Measurements from ENCODE around the gene PLEKHM3. TPM values are rescaled to one million over a fixed set of nuclear protein-coding genes. Genes with fewer than 3 reads are reported as not detected.

The PLEKHM3 gene
- total and polyA plus RNA-seq, 2 of the 4 experiments (the other 2 are of a cell fraction): 2.4 to 11.3 TPM

DNA sequence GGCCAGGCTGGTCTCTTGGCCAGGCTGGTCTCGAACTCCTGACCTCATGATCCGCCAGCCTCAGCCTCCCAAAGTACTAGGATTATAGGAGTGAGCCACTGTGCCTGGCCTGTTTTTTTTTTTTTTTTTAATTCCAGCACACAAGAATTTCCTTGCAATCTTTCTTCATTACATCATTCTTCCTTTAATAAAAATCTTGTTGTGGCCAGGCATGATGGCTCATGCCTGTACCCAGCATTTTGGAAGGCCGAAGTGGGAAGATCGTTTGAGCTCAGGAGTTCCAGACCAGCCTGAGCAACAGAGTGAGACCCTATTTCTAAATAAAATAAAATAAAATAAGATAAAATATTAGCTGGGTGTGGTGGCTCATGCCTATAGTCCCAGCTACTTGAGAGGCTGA, 21.4 kb upstream of the PLEKHM3 start:
- Histone ChIP-seq H2BK20ac (ENCODE audit: low read depth, low read length) (no peak overlapping the region), H3K23ac (ENCODE audit: low read depth, low read length) (no peak overlapping the region), H3K27ac (ENCODE audit: insufficient read depth, low read length) (no peak overlapping the region), H3K9ac (ENCODE audit: low read depth, low read length) (no peak overlapping the region), H3K9me1 (ENCODE audit: insufficient read depth, low read length) (no peaks in the 10 kb centered on the region), H3K14ac (replicated peaks; ENCODE audit: low read depth, low read length) (no peak overlapping the region), H3K9me3 (ENCODE audit: control insufficient read depth, insufficient read depth, low read length) (no peaks in the 10 kb centered on the region), H4K91ac (ENCODE audit: insufficient read depth, low read depth, low read length) (no peak overlapping the region), H3K4me3 (ENCODE audit: insufficient read depth, low read depth, low read length) (no peak overlapping the region), H2BK5ac (ENCODE audit: low read depth, low read length, poor library complexity, severe bottlenecking) (no peak overlapping the region), H3K4ac (ENCODE audit: low read depth, low read length) (no peak overlapping the region), H3K27me3 (ENCODE audit: control insufficient read depth, insufficient read depth, low read length) (no peaks in the 10 kb centered on the region), H2BK15ac (ENCODE audit: low read depth, low read length) (no peak overlapping the region), H3K4me2 (ENCODE audit: low read depth, low read length) (no peak overlapping the region), H2BK120ac (ENCODE audit: low read depth, low read length) (no peak overlapping the region), H4K8ac (ENCODE audit: low read depth in 2 of 2, low read length in 2 of 2) (no peak overlapping the region), H2AFZ (replicated peaks; ENCODE audit: low read length, poor library complexity) (no peak overlapping the region), H3K36me3 (ENCODE audit: control insufficient read depth, insufficient read depth, low read length) (no peaks in the 10 kb centered on the region), H3K56ac (ENCODE audit: extremely low read depth, insufficient read depth, low read length) (no peak overlapping the region), H2AK5ac (ENCODE audit: low read depth, low read length) (no peak overlapping the region), H3K4me1 (ENCODE audit: control insufficient read depth, insufficient read depth, low read length) (peaks cover 3% of the 10 kb centered on the region; the same call in 1 of the 2 replicates), H3K79me1 (ENCODE audit: low read depth in 1 of 2, low read length in 2 of 2) (no peaks in the 10 kb centered on the region), H3K18ac (ENCODE audit: low read depth, low read length) (no peak overlapping the region), H4K5ac (ENCODE audit: low read depth, low read length) (no peak overlapping the region), H2AK9ac (replicated peaks; ENCODE audit: low read depth, low read length, poor library complexity) (no peak overlapping the region), H4K20me1 (ENCODE audit: insufficient read depth, low read length) (no peaks in the 10 kb centered on the region)
- CTCF ChIA-PET: interaction anchor here (0.7 kb wide), 1 partner anchor 298 kb away, joined by 5 read pairs; no protein-coding TSS in a partner anchor
- WGBS, 2 experiments (ENCODE audit: extremely low coverage in 2 of 2, insufficient read length in 1 of 2): no CpG with 5 or more reads among the region's 4 CpGs
- dilution Hi-C loops (cut with HindIII; ENCODE audit: low sequenced_read_pairs, unreplicated experiment) (no loop called here), intact Hi-C loops (cut with micrococcal nuclease) (no loop called here), in situ Hi-C loops (cut with MboI; ENCODE audit: low sequenced_read_pairs) (no loop called here)
- POLR2A ChIA-PET (ENCODE audit: unreplicated experiment): no interaction called here
- ATAC-seq (ENCODE audit: low read depth): peak; percentile 21; the same call in 1 of the 2 replicates
- TF ChIP-seq MAFK (IDR thresholded peaks at IDR 0.05; ENCODE audit: low read depth, low read length) (no peak), MXI1 (IDR thresholded peaks at IDR 0.05; ENCODE audit: borderline replicate concordance, low read depth, low read length) (no peak), USF2 (IDR thresholded peaks at IDR 0.05; ENCODE audit: low read depth, low read length) (no peak), CHD1 (IDR thresholded peaks at IDR 0.05; ENCODE audit: low read depth, low read length) (no peak), SMC3 (IDR thresholded peaks at IDR 0.05; ENCODE audit: low read depth, low read length) (no peak), CTCF (conservative IDR thresholded peaks at IDR 0.05; ENCODE audit: low read depth, low read length) (no peak), POLR2A (IDR thresholded peaks at IDR 0.05; ENCODE audit: low read depth, low read length) (no peak)
- BruUV-seq (replicated peaks): no TSS peak
- DNase-seq: peak; percentile 53

Measured in IMR-90 (cell line).